ENCODE results near the gene NR2F1.
"Not testable (repeated sequence)": the region's sequence is repeated elsewhere in the genome, so short reads cannot be mapped to it uniquely, and the experiment has no call there.

NR2F1 gene

DNA sequence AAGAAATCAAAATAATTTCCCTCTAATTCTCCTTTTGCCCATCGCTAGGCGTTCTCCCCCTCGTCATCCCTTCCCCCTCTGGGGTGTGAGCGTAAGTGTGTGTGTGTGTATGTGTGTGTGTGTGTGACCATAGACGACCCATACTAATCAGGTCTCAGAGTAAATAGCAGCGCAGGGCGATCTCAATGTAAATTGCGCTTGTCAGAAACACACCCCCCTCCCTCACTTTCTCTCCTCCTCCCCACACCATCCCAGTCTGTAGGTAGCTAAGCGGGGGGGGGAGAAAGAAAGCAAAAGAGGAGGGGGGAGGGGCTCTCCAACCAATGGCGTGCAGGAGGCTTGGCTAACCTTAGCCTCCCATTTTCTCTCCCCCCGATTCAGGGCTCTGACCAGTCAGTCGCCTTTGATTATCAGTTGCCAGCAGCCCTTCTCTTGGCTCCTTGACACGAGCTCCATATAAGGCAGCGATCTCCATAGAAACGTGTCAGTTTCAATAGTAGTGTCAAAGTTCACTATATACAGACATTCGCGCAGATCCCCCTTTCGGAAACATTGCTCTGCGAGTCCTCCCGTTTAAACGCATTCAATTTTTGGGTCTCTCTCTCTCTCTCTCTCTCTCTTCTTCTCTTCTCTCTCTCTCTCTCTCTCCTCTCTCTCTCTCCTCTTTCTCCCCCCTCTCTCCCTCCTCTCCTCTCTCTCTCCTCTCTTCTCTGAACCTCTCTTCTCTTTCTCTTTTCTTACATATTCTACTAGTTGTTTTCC lies at the start of gene NR2F1:
Gene NR2F1, plus strand, starts transcription at position 546 of the 762 bp plus-strand sequence. CDS start 1,802 bp downstream, outside the sequence.
- DNase-seq: no peak

DNA sequence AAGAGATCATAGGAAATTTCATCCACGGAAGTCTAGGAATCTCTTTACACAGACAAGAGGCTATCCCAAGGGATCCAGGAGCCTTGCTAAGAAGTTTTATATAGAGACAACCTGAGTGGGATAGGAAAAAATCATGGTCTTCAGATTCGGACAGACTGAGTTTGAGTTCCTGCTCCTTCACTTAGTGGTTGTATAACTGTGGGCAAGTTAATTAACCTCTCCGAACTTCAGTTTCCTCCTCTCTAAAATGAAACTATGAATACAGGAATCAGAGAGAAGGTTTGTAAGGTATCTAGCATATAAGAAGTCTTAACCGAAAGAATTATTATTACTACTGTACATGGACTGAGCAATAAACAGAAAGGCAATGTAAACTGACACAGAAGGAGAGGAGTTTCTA lies 37.1 kb upstream of the NR2F1 start:
- DNase-seq: no peak

DNA sequence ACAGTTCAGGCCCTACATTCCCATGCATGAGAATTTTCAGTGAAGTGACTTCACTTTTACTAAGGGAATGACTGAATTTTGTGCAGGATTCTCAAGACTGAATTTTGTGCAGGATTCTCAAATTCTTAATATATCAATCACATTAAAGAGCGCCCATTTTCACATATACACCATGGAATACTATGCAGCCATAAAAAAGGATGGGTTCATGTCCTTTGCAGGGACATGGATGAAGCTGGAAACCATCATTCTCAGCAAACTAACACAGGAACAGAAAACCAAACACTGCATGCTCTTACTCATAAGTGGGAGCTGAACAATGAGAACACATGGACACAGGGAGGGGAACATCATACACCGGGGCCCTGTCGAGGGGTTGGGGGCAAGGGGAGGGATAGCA lies 33.4 kb upstream of the NR2F1 start:
- not testable (repeated sequence) for DNase-seq

DNA sequence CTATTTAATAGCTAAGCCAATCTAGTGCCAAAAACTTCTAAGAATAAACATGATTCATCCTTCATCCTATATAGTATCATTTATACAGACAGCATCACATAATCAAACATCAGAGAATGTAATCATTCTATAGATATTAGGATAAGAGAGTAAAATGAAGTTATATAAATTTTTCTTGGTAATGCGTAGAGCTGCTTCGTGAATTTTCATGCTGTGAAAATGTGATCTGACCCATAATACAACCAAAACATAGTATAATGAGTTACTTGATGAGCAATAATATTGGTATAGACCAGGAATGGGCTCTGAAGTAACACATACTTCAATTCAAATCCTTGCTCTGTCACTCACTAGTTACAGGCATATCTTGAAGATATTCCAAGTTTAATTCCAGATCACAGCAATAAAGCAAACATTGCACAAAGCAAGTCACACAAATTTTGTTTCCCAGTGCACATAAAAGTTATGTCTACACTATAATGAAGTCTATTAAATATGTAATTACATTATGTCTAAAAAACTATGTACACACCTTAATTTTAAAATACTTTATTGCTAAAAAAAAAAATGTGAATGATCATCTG lies 25.9 kb upstream of the NR2F1 start:
- DNase-seq: no peak

DNA sequence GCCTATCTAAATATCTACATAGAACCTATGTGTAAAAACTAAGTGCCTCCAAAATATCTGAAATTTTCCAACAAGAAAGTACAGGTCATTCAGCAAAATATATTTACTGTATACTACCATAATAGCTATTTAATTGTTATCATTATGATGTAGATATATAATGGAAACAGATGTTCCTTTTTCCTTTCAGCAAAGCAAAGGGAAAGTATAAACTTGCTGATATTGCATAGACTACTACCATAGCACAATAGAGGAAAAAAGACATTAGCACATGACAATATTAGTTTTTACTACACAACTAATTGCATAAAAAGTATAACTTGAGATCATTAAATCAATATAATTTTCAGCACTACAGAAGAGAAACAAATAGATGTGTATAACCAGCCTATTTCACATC lies 16.9 kb upstream of the NR2F1 start:
- no peak for DNase-seq

DNA sequence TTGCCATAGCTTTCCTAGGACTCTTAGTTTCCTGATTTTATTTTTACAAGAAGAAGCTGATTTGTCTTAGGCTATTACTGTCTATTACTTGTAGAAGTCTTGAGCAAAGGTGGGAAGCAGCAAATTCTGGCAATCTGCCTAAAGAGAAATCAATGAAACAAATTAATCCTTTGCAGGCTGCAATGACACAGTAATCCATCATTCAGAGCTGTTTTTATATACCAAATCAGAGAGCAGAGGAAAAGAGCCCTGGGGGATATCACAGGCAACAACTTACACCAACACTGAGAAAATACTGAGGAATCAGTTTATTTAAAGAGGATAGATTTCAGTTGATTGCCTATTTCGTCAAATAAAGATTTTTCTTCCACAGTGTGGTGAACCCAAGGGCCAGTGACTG lies 15.6 kb upstream of the NR2F1 start:
- DNase-seq: no peak

DNA sequence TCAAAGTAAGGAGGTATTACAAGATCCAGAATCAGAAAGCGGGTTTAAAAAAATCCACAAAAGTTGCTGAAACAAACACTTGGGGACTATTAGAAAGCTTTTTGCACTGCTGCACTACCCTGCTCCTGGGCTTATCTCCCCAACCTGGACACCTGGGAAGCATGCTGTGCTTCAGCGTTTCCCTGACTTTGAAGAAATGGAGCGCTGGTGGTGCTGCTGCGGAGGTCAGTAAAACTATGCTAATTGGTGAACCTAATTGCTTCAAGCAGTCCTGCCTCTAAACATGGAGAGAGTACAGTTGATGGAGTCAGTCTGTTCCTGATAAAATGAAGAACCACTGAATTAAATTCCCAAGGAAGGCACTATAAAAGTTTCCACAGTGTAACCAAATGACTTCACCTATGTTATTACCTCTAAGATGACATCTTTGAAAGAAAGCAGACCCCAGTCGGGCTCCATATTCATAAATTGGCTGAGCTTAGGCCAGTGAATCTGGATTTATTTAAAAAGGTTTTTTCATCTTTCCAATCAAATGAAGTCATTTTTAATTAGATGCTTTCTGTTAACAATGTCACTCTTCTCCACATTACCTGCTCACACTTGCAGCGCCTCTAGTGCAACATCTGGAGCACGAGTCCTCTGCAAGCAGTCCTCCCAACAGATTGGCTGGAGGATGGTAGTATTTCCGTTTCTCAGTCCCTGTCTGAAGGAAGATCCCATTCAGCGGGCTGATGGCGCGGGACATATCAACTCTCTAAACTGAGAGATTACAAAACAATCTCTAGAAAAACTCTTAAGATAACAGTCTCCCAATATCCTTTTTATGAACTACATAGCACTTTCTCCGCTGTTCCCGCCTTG lies 13.5 kb upstream of the NR2F1 start:
- no peak for DNase-seq

DNA sequence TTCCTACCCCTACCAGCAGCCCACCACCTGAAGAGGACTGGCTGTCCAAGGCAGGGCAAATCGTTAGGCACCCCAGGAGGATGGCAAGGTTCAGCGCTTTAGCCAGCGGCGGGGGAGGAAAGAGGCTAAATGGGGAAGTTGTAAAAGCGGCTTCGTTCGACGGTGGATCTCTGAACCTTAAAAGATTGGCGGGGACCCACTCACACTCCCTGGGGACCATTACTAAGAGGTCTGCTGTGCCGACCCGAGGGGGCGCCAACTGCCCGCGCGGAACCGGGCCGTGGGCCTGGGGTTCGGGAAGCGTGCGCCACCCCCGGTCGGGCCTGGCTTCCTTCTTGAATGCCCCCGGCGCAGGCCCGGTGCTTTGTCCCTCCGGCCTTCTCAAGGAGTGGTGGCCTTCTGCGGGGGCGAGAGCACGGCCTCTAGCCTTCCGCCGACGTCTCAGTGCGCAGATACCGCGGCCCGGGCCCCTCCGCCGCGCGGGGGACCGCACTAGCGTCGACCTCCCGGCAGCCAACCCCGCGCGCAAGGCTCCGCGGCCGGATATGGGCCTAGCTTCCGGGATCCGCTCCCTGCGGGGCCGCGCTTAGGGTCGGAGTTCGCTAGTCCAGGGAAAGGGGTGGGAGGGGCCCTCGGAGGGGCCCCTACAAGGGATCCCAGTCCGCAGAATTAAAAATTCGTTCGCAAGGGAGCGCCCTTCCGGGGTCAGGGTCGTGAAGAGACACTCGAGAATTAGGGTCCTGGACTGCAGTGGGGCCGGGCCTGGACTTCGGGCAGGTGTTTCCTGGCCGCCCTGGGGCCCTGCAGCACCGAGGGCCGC lies 12.5 kb upstream of the NR2F1 start:
- no peak for DNase-seq

DNA sequence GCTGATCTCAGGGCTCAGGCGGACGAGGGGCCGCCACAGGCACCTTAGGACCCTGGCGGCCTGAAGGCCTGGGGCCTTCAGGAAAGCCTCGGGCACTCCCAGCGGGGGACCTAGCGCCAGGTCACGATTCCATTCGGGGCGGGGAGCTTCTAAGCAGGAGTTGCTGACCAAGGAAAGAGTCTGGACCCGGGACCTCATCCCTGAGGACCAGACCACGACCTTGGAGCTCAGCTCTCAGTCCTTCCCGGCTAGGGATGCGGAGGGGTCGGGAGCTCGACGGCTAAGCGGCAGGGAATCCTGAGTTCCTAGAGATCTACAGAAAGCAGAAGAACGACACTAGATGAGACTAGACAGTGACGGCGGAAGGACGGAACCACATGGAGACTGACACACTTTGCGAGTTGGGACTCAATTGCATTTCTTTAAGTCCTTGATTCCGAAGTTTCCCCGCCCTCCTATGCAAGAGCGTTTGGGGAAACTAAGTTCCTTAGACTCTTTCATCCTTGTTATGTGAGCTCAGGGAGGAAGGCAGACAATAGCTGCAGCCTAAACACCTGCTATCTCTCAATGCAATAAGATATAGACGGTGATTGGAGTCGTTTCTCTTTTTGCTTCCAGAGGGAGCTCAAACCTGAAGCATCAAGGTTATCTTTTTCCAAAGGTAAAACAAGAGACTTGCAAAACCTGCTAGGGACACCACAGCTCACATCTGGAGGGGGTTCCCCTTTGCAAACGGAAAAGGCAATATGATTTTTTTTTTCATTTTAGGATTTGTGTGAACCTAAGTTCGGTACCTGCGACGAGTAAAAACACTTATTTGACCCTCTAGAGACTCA lies 11.7 kb upstream of the NR2F1 start:
- no peak for DNase-seq

DNA sequence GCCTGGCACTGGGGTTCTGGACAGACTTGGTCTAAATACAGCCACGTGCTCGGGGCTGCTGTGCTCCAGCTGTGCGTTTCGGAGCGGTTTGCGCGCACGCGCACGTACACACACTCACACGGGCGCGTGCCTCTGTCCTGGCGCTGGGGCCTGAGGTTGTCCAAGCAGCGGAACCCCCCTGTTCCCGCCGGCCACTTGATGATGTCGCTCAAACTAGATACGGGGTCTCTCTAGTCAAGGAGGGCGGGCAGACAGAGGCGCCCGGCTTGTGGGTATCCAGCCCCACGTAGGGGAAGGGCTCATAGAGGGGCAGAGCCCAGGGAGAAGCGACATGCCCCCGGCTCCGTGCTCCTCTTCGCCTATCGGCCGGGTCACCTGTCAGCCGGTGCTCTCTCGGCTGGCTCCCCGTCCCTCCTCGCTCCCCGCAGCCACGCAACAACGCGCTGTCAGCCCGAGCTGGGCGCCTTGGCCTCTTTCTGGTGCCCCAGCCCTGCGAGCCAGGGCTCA lies 10.9 kb upstream of the NR2F1 start:
- no peak for DNase-seq

DNA sequence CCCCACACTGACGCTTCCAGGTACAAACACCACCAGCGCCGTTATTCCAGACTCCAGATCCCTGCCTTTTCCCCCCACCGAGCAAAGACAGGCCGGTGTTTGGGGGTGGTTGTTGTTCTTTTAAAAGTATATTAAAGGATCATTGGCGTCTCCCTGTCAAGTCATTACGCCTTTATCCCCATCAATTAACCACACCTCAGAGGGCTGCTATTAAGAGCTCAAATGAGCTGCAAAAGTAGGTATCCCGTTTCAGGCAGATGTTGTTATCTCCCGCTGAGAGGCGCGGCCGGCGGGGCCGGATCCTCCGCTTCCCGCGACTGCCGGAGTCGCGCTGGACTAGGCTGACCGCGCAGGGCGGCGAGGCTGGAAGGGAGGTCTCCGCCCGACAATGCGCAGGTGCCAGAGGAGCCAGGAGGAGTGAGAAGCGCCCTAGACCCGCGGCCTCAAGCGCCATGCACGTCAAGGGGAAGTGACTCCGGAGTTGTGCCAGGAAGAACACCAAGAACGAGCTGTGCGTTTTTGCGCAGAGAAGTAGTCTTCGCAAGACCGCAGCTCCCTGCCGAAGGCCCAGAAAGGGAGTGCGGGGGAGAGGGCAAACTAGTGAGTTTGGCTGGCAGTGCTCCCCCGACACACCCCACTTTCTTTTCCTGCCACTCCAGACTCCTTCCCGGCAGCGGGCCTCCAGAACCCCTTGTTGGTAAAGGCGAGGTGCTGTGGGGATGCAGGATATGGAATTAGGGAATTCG lies 10.2 kb upstream of the NR2F1 start:
- no peak for DNase-seq

DNA sequence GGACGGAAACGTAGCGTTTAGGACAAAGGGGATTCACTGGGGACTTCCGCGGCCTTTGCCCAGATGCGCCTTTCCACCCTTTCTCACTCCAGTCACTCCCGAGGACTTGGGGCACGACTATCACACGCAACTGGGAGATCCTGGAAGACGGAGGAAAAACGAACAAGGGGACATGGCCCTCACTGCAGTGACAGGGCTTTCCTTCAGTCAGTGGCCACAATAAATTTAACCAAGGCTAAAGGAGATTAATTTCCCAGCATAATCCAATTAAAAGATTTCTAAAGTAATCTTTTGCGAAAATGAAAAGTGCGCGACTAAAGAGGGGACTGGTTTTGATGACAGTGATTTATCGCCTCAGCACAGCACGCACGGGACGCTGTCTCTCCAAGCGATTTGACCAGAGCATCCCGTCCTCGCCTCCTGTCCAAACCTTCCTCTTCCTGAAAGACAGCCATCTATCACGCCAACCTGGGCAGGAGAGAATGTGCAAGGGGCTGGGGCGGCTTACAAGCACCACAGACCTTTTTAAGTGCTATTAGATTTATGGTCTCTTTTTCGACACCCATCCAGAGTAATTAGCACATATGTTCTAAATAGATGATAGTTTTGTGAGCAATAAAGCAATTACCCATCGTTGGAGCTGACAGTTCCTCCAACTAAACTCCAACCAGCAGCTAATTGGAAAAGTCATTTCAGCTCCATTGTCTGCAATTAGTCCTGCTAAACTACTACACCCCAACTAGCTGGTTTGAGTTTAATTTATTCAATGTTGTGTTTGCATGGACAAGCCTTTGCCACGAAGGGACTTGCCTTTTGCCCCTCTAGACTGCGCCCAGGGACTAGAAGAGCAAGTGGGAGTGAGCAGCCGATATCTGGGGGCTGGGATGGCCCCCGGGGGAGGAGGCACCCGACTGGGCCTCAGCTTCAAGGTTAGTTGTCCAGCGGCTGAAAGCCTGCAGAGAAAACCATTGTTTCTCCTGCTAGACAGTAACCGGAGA lies 9.4 kb upstream of the NR2F1 start:
- DNase-seq: no peak

DNA sequence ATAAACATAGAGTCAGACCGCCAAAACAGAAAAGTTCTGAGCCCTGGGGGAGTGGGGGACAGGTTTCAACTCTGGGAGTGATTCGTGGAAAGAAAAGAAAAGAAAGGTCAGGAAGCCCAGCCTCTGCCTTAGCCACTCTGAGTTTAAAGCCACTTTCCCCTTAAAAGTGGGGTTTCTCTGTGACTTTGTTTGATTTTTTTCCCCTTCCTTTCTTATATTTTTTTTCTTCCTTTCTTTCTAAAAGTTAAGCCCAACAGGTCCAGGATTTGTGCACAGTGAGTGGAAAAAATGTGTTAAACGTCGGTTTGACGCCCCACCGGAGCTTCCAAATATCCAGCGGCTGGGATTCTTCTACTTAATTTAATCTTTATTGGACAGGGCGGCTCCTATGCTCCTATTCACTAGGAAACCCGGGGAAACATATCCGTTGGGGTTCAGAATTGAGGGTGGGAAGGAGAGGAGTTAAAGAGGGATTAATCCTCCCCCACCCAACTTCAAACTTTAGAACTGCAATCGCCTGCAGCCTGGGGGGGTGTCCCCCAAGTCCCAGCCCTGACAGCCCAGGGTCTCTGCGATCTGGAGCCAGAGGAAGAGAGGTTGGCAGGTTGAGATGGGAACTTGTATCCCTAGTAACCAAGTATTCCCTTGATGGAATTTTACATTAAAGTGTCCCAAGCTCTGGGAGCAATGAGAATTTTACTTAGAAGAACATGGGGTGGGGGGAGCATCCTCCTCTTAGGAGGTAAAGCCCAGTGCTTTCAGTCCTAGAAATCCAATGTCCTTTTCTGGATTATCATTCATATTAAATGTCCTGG lies 8.3 kb upstream of the NR2F1 start:
- no peak for DNase-seq

DNA sequence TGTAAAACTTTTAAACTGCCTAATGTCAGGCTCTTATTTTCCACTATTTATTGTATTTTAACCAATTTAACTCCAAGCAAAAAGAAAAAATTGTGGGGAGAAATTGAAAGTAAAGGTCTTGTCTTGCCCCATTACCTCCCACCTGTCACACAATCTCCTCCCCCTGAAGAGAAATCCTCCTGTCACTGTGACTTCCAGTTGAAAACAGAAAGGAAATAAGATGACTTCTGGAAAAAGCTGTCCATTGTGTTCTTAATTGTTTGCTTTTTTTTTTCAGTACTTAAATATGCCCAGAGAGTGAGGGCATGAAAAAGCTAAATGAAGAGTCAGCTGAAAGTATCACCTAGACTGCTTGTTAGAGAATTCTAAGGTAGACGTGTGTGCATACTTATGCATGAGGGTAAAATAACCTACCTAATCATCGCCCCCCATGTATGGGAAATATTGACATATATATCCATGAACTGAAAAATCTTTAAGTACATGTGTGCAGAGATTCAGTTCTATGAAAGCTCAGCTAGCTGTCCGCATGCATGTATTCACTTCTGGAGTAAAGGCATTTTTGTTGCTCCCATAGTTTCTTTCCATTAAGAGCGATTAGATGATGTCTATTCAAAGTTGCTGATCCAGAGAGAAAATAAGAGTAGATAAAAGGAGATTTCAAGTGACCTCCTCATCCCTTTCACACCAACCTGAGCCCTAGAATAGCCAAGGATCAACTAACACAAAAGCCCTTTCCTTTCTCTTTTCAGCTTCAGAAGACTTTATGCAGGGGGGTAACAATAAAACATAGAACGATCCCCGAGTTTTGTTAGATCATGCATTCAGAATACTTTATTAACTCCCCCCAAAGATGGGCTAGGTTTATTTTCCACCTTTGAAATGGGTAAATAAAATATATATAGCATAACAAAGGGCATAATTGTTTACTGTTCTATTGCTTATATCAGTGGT lies 7.3 kb upstream of the NR2F1 start:
- no peak for DNase-seq

DNA sequence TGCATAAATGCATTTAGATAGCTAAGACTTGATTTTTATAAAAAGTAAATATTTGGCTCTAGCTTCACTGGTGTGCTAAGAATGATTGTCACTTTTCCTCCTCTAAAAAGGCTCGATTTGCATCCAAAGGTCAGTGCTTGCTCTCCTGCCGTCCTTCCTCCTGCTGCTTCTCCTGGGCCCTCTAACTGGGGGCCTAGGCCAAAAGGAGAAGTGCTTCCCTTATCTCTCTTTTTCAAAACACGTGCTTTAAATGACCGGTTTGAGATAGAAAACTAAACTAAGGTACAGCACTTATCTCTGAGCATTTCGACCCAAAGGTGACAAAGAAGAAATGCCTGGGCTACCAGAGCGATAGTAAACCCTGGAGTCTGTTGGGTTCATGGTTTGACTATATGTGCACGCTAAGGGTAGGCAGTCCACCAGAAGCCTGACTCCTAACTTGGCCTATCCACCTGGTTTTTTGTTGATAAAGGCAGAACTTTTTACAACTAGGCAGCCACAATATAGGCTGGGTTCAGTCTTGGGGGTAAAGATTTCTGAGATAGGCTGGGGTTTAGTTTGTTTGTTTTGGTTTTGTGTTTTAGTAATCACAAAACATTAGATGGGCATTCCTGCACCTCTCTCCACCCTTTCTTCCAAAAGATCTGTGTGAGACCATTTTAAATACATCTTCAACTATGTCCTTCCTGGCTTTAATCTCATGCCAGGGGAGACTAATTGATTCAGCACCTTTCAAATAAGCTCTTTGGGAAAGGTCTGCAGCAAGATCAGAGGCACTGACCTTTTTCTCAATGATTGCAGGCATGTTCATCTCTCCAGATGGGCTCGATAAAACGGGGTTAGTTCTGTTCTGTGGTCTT lies 5.8 kb upstream of the NR2F1 start:
- DNase-seq: no peak
